Thyroid gland (tissue), 4 donors: ENCODE measurements around the gene SLC29A3. TPM values are rescaled to one million over a fixed set of nuclear protein-coding genes. Genes with fewer than 3 reads are reported as not detected.

Source experiments
- DNase-seq, 2 donors: peaks; one replicate each; pipeline ENCODE4 v3.0.0-alpha.2; 2019
- H3K27ac ChIP-seq, 3 donors: fragments of 200-600 bp; sonication (generic); 1 replicate in 2 of 3; 2 replicates in 1 of 3; pipeline ENCODE4 v1.5.1; 2016 to 2019; ENCODE audit warnings: mild to moderate bottlenecking in 1 of 3, moderate library complexity in 1 of 3
- H3K27me3 ChIP-seq: fragments of 200-600 bp; sonication (generic); one replicate; pipeline ENCODE4 v1.5.1; 2019
- H3K36me3 ChIP-seq, 2 donors: fragments of 200-600 bp; sonication (generic); one replicate each; pipeline ENCODE4 v1.5.1; 2016 to 2019
- H3K4me1 ChIP-seq, 2 donors: fragments of 200-600 bp; sonication (generic); one replicate each; pipeline ENCODE4 v1.5.1; 2017 to 2019
- H3K4me3 ChIP-seq, 3 donors: fragments of 200-600 bp; sonication (generic); replicated peaks in 1 of 3; 1 replicate in 2 of 3; 2 replicates in 1 of 3; pipeline ENCODE4 v1.5.1; 2016; ENCODE audit warnings: mild to moderate bottlenecking in 1 of 3
- H3K9me3 ChIP-seq: fragments of 200-600 bp; sonication (generic); one replicate; pipeline ENCODE4 v1.5.1; 2017
- CTCF ChIP-seq, 6 experiments: fragments of 200-600 bp in 3 of 6; fragments of 450-650 bp in 3 of 6; sonication (generic) in 3 of 6; IDR thresholded peaks; one replicate each; pipeline ENCODE4 v1.5.1; 2016 to 2019; ENCODE audit warnings: antibody characterized with exemption in 6 of 6, mild to moderate bottlenecking in 2 of 6, inconsistent platforms in 1 of 6, moderate library complexity in 1 of 6
- POLR2A ChIP-seq, 2 donors: fragments of 450-650 bp; IDR thresholded peaks; one replicate each; pipeline ENCODE4 v1.6.1; 2017; ENCODE audit warnings: antibody characterized with exemption in 2 of 2, mild to moderate bottlenecking in 2 of 2, moderate library complexity in 1 of 2
- WGBS, 2 donors: methylation state at CpG; one replicate each; pipeline ENCODE4 v1.1.5; 2017; 5-methylcytosine and 5-hydroxymethylcytosine counted together
- intact Hi-C: fragments of 100-400 bp; cut with DNase I; formaldehyde crosslinking; loops from one replicate; pipeline ENCODE4 v1.15.1; 2023
- total RNA-seq, 4 donors: library from RNA; depleted of rRNA; stranded (reverse); fragments of >200 nt; gene quantifications; one replicate each; pipeline ENCODE4 v1.2.3, GENCODE V29; 2016

Gene SLC29A3
- total RNA-seq, 4 donors from 2014 or later = 5.1 to 8.2 (median 6.7) TPM

GRCh38 chr10:71344993-71345480 is 26.0 kb downstream of the SLC29A3 start:
- no peak overlapping the region for H3K4me3 ChIP-seq
- intact Hi-C loops = no loop called here
- H3K4me1 ChIP-seq = peaks cover 0 to 15% of the 10 kb centered on the region in 2 donors
- no peaks in the 10 kb centered on the region for H3K36me3 ChIP-seq
- TF ChIP-seq CTCF (IDR thresholded peaks at IDR 0.05) (no peak), POLR2A (IDR thresholded peaks at IDR 0.05) (no peak)
- DNase-seq = peak in 1 of 2 donors; percentile 21
- WGBS, 2 donors = 30 to 44% methylated on average over 3 of the region's 3 CpGs
- no peak overlapping the region for H3K27ac ChIP-seq
- H3K27me3 ChIP-seq = no peaks in the 10 kb centered on the region
- no peaks in the 10 kb centered on the region for H3K9me3 ChIP-seq

DNA sequence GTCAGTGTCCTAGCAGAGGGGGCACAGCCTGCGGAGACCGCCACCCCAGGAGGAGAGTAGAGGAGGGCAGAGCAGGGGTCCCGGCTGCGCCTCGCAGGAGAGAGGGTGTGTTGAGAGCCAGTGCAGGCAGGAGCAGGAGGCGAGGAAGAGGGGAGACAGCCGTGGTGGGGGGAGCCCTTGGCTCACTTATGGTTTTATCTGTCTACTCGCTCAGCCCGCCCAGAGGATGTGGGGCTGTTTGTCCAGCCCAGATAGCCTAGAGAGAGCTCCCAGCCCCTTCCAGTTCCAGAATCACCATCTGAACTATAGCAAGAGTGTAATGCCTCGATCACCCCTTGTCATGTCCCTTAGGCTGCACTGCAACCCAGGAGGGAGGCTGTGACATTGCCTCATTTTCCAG is 26.6 kb downstream of the SLC29A3 start:
- Histone ChIP-seq H3K9me3 (no peaks in the 10 kb centered on the region), H3K36me3 (no peaks in the 10 kb centered on the region), H3K4me3 (no peak overlapping the region), H3K27ac (no peak overlapping the region), H3K4me1 (peaks cover 0 to 15% of the 10 kb centered on the region in 2 donors), H3K27me3 (no peaks in the 10 kb centered on the region)
- TF ChIP-seq POLR2A (IDR thresholded peaks at IDR 0.05) = no peak
- no peak for TF ChIP-seq CTCF (IDR thresholded peaks at IDR 0.05)
- WGBS, 2 donors = 68 to 70% methylated on average over 10 of the region's 10 CpGs
- DNase-seq = no peak
- intact Hi-C loops = no loop called here

DNA sequence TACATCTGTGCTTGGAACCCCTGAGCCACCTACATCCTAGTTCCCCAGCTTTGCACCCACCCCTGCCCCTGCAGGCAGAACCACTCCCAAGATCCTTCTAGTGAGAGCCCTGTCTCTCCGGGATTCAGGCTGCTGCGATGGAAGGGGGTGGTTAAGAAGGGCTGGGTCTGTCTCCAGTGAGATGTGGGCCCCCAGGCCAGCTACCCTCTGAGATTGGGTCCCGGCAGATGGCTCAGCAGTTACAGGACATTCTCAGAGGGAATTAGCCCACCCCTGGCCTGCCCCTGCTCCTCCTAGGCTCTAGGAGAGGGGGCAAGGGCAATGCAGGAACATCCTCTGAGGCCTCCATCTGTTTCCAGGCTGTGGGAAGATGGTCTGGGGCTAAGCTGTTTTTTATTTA is 27.7 kb downstream of the SLC29A3 start:
- no peaks in the 10 kb centered on the region for H3K9me3 ChIP-seq
- no peak overlapping the region for H3K4me3 ChIP-seq
- peaks cover 0 to 7% of the 10 kb centered on the region in 2 donors for H3K4me1 ChIP-seq
- 69 to 100% methylated on average over 2 to 3 of the region's 3 CpGs for WGBS, 2 donors
- intact Hi-C loops = no loop called here
- no peak overlapping the region for H3K27ac ChIP-seq
- no peaks in the 10 kb centered on the region for H3K36me3 ChIP-seq
- no peak for TF ChIP-seq POLR2A (IDR thresholded peaks at IDR 0.05)
- no peak for TF ChIP-seq CTCF (IDR thresholded peaks at IDR 0.05)
- DNase-seq = no peak
- no peaks in the 10 kb centered on the region for H3K27me3 ChIP-seq

GRCh38 chr10:71347587-71348395 is 28.7 kb downstream of the SLC29A3 start:
- 80 to 81% methylated on average over 9 to 14 of the region's 14 CpGs for WGBS, 2 donors
- TF ChIP-seq CTCF (IDR thresholded peaks at IDR 0.05) (no peak), POLR2A (IDR thresholded peaks at IDR 0.05) (no peak)
- H3K27me3 ChIP-seq = no peaks in the 10 kb centered on the region
- H3K9me3 ChIP-seq = no peaks in the 10 kb centered on the region
- H3K36me3 ChIP-seq = no peaks in the 10 kb centered on the region
- intact Hi-C loops = no loop called here
- no peak overlapping the region for H3K4me3 ChIP-seq
- no peak overlapping the region for H3K27ac ChIP-seq
- peaks cover 0 to 7% of the 10 kb centered on the region in 2 donors for H3K4me1 ChIP-seq
- DNase-seq = no peak

DNA sequence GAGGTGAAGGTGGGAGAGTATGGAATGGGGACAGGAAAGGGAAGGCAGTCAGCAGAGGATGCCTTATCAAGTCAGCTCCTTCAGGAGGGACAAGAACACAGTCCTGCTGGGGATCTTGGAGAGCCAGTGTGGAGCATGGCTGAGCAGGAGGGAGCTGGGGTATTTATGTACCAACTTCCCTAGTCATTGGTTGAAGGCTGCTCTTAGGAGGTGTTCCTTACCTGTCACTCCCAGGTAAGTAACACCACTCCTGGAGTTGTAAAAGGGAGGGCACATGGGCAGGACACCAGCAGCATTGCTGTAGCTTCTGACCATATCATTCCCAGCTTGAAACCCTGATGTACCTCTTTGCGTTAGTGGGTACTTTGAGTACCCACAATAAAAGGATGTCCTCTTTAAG is 29.8 kb downstream of the SLC29A3 start:
- H3K27me3 ChIP-seq = no peaks in the 10 kb centered on the region
- DNase-seq = no peak
- WGBS, 2 donors = 100% methylated on average over 1 of the region's 1 CpG
- no peak overlapping the region for H3K27ac ChIP-seq
- H3K4me3 ChIP-seq = no peak overlapping the region
- intact Hi-C loops = no loop called here
- TF ChIP-seq CTCF (IDR thresholded peaks at IDR 0.05) = no peak
- no peak for TF ChIP-seq POLR2A (IDR thresholded peaks at IDR 0.05)
- no peaks in the 10 kb centered on the region for H3K9me3 ChIP-seq
- H3K4me1 ChIP-seq = peaks cover 0 to 7% of the 10 kb centered on the region in 2 donors
- no peaks in the 10 kb centered on the region for H3K36me3 ChIP-seq
